ENCODE data around the gene STK38L.

Gene STK38L

DNA sequence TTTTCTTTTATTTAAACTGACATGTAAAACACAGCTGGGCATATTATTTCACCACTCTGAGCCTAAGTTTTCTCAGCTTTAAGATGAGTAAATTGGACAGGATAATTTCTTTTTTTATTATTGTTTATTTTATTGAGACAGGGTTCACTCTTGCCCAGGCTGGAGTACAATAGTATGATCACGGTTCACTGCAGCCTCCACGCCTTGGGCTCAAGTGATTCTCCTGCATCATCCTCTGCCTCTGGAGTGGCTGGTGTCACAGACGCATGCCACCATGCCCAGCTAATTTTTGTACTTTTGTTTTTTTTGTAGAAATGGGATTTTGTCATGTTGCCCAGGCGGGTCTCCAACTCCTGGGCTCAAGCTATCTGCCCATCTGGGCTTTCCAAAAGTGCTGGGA, 101.3 kb downstream of the STK38L start:
- Histone ChIP-seq H3K4me1 (ENCODE audit: insufficient read depth, low read length) (peaks cover 29% of the 10 kb centered on the region), H3K9ac (ENCODE audit: low read depth, low read length) (no peak overlapping the region)

DNA sequence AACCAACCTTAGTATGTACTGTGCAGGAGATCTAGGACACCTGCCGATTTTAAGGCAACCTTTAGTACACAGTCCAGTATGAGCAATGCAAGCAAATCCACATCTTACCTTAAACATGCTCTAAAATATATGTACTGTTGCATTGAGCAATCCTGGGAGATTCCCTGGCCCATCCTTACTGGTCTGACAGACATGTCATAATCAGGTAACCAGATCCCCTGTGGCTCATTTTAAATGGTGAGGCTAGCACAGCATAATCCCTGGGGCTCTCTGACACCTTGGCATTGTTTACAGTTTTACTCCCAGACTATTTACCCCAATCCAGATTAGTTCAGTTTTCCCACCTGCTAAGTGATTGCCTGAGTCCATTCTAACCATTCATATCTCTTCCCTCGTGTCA, 103.7 kb downstream of the STK38L start:
- H3K4me1 ChIP-seq (ENCODE audit: insufficient read depth, low read length): peaks cover 26% of the 10 kb centered on the region
- no peaks in the 10 kb centered on the region for H3K36me3 ChIP-seq (ENCODE audit: insufficient read depth, low read length)
- no peak overlapping the region for H3K9ac ChIP-seq (ENCODE audit: low read depth, low read length)
- H3K9me3 ChIP-seq (ENCODE audit: control insufficient read depth, insufficient read depth, low read length): no peaks in the 10 kb centered on the region

More for the DNA sequence above, 101.3 kb downstream of the STK38L start:
- no peaks in the 10 kb centered on the region for H3K9me3 ChIP-seq (ENCODE audit: control insufficient read depth, insufficient read depth, low read length)
- no peaks in the 10 kb centered on the region for H3K36me3 ChIP-seq (ENCODE audit: insufficient read depth, low read length)

DNA sequence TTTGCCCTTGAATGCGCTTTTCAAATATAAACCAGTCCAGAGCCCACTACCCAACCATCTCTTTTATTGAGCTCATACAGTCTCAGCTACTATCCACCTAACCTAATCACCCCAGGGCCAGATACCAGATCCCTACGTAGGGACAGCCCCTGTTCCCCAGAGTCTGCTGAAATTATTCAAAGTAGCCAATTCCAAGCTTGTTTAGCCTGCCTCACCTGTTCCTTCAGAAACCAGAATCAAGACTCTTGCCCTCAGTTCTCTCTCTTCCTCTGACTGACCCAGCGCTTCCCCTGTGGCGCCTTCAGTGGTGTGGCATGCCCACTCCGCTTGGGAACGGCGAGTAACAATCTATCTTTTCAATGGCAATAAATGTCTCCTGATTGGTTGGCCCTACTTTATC, 107.4 kb downstream of the STK38L start:
- Histone ChIP-seq H3K36me3 (ENCODE audit: insufficient read depth, low read length) (no peaks in the 10 kb centered on the region), H3K9ac (ENCODE audit: low read depth, low read length) (no peak overlapping the region), H3K9me3 (ENCODE audit: control insufficient read depth, insufficient read depth, low read length) (no peaks in the 10 kb centered on the region), H3K4me1 (ENCODE audit: insufficient read depth, low read length) (no peaks in the 10 kb centered on the region; the same call in none of the 2 replicates)

DNA sequence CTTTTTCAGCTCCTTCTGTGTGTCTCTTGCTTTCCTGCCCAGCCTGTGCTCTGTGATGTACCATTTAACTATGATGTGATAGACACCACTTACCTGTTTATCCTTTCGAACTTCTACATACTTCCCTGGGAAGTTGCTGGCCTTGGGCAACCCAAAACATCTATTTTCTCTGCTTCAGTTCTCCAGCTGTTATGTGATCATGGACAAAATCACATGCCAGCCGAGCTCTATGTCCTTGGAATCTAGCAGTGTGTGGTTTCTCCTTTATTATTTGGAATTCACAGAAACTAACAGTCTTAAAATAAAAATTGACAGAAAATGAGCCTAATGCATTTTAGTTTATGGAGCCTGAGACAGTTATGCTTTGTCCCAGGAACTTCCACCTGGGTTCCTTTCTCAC, 111.4 kb downstream of the STK38L start:
- Histone ChIP-seq H3K9me3 (ENCODE audit: control insufficient read depth, insufficient read depth, low read length) (no peaks in the 10 kb centered on the region), H3K4me1 (ENCODE audit: insufficient read depth, low read length) (no peaks in the 10 kb centered on the region), H3K36me3 (ENCODE audit: insufficient read depth, low read length) (no peaks in the 10 kb centered on the region)

DNA sequence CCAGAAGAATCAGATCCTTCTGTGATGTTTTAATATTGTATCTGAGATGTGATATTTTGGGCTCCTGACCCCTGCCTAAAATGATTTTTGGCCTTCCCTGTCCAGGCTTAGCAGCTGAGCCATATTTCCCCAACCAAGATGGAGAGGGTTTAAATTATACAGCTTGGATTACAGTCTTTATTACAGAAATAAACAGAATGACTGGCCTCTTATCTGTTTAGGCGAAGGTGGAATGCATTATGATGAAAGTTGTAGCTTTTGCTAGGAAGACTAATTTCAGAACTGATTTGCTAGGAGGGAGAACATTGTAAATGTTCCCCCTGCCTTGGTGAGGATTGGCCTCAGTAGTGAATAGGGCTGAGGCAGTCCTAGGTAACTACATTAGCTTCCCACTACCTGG, 111.9 kb downstream of the STK38L start:
- no peaks in the 10 kb centered on the region for H3K4me1 ChIP-seq (ENCODE audit: insufficient read depth, low read length)
- H3K9ac ChIP-seq (ENCODE audit: low read depth, low read length): no peak overlapping the region
- H3K9me3 ChIP-seq (ENCODE audit: control insufficient read depth, insufficient read depth, low read length): no peaks in the 10 kb centered on the region
- H3K36me3 ChIP-seq (ENCODE audit: insufficient read depth, low read length): no peaks in the 10 kb centered on the region

More for the DNA sequence above, 111.4 kb downstream of the STK38L start:
- H3K9ac ChIP-seq (ENCODE audit: low read depth, low read length): no peak overlapping the region

DNA sequence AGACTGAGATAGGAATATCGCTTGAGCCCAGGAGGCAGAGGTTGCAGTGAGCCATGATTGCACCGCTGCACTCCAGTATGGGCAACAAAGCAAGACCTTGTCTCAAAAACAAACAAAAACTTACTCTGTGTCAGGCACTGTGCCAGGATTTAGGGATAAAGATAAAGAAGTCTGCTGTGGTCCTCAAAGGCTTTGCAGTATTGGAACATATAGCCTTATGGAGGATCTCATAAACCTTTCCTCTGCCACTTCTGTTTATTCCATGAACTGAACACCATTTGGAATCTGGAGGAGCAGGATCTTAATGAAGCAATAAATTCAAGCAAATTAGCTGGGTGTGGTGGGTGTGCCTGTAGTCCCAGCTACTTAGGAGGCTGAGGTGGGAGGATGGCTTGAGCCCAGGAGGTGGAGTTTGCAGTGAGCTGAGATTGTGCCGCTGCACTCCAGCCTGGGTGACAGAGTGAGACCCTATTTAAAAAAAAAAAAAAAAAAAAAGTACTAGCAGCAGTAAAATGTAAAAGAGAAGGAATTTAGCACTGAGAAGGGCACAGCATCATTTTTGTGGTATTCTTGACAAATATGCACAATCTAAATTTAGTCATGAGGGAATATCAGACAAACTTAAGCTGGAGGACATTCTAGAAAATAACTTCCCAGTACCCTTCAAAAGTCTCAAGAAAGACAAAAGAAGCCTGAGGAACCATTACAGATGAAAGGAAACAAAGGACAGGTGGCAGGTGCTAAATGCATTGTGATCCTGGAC, 115.7 kb downstream of the STK38L start:
- Histone ChIP-seq H3K9ac (ENCODE audit: low read depth, low read length) (no peak overlapping the region), H3K9me3 (ENCODE audit: control insufficient read depth, insufficient read depth, low read length) (no peaks in the 10 kb centered on the region), H3K4me1 (ENCODE audit: insufficient read depth, low read length) (no peaks in the 10 kb centered on the region), H3K36me3 (ENCODE audit: insufficient read depth, low read length) (no peaks in the 10 kb centered on the region)

DNA sequence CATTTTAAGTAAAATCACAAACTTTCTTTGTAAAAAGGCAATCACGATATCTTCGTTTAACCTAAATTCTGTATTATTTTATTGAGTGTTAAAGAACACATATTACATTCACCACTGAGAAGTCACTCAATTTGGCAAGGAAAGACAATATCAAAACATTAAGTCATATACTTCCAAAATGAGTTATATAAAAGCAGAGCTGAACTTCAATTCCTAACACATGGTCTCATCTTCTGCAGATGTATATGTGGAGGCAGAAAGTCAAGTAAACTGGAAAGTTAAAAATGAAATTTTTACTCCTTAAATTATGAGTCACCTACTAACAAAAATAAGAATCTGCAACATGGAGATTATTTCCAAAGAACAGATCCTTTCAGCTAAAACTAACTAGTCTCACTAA, 117.3 kb downstream of the STK38L start:
- H3K9ac ChIP-seq (ENCODE audit: low read depth, low read length): no peak overlapping the region
- H3K9me3 ChIP-seq (ENCODE audit: control insufficient read depth, insufficient read depth, low read length): no peaks in the 10 kb centered on the region
- no peaks in the 10 kb centered on the region for H3K4me1 ChIP-seq (ENCODE audit: insufficient read depth, low read length)
- no peaks in the 10 kb centered on the region for H3K36me3 ChIP-seq (ENCODE audit: insufficient read depth, low read length)

DNA sequence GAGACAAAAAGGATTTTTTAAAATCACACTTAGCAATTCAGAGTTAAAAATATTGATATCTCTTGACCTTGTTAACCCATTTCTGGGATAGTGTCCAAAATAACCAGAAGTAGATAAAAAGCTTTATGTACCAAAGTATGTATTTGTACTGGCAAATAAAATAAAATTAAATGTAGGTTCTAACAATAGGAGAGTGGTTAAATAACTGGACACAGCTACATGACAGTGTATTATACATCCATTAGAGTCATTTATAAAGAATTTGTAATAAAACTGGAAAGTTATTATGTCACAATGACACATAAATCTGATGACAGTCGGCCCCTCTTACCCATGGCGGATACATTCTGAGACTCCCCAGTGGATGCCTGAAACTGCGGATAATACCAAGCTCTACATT, 122.5 kb downstream of the STK38L start:
- no peaks in the 10 kb centered on the region for H3K4me1 ChIP-seq (ENCODE audit: insufficient read depth, low read length)
- H3K9ac ChIP-seq (ENCODE audit: low read depth, low read length): no peak overlapping the region
- H3K9me3 ChIP-seq (ENCODE audit: control insufficient read depth, insufficient read depth, low read length): no peaks in the 10 kb centered on the region
- no peaks in the 10 kb centered on the region for H3K36me3 ChIP-seq (ENCODE audit: insufficient read depth, low read length)

DNA sequence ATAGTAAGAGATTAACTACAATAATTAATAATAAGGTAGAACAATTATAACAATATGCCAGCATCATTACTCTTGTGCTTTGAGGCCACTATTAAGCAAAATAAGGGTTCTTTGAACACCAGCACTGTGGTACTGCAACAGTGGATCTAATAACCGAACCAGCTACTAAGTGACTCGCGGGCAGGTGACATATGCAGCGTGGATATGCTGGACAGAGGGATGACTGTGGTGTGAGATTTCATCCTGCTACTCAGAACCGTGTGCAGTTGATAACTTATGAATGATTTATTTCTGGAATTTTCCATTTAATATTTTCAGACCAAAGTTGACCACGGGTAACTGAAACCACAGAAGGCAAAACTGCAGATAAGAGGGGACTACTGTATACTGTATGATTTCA, 123.0 kb downstream of the STK38L start:
- no peak overlapping the region for H3K9ac ChIP-seq (ENCODE audit: low read depth, low read length)
- H3K4me1 ChIP-seq (ENCODE audit: insufficient read depth, low read length): no peaks in the 10 kb centered on the region
- no peaks in the 10 kb centered on the region for H3K9me3 ChIP-seq (ENCODE audit: control insufficient read depth, insufficient read depth, low read length)
- no peaks in the 10 kb centered on the region for H3K36me3 ChIP-seq (ENCODE audit: insufficient read depth, low read length)

Data from ES-I3 (cell line).